ENCODE measurements around the gene ZBTB43.
"Not testable (repeated sequence)": the region's sequence is repeated elsewhere in the genome, so short reads cannot be mapped to it uniquely, and the experiment has no call there.

Gene ZBTB43

GRCh38 chr9:126809068-126809467 is 4.2 kb downstream of the ZBTB43 start:
- no peak overlapping the region for H3K27ac ChIP-seq (ENCODE audit: low read depth, low read length, severe bottlenecking)
- H3K36me3 ChIP-seq (ENCODE audit: control insufficient read depth, insufficient read depth, low read length): peaks cover 48% of the 10 kb centered on the region
- peaks cover 3% of the 10 kb centered on the region for H3K9me3 ChIP-seq (ENCODE audit: control insufficient read depth, low read length)
- peaks cover 7% of the 10 kb centered on the region for H3K4me1 ChIP-seq (ENCODE audit: control insufficient read depth, insufficient read depth, low read length, poor library complexity, severe bottlenecking)
- WGBS, 2 experiments (ENCODE audit: insufficient coverage in 2 of 2): 95 to 100% methylated on average over 2 to 3 of the region's 3 CpGs
- H3K4me3 ChIP-seq (ENCODE audit: extremely low read depth, insufficient read depth, low read length, poor library complexity, severe bottlenecking): no peak overlapping the region

DNA sequence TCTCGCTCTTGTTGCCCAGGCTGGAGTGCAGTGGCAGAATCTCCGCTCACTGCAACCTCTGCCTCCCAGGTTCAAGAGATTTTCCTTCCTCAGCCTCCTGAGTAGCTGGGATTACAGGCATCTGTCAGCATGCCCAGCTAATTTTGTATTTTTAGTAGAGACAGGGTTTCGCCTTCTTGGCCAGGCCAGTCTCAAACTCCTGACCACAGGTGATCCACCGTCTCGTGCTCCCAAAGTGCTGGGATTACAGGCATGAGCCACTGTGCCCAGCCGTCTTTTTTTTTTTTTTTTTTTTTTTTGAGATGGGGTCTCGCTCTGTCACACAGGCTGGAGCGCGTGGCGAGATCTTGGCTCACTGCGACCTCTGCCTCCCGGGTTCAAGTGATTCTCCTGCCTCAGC is 5.4 kb downstream of the ZBTB43 start:
- H3K36me3 ChIP-seq (ENCODE audit: control insufficient read depth, insufficient read depth, low read length): peaks cover 56% of the 10 kb centered on the region
- H3K4me1 ChIP-seq (ENCODE audit: control insufficient read depth, insufficient read depth, low read length, poor library complexity, severe bottlenecking): not testable (repeated sequence)
- 97 to 100% methylated on average over 1 to 8 of the region's 12 CpGs for WGBS, 2 experiments (ENCODE audit: insufficient coverage in 2 of 2)

DNA sequence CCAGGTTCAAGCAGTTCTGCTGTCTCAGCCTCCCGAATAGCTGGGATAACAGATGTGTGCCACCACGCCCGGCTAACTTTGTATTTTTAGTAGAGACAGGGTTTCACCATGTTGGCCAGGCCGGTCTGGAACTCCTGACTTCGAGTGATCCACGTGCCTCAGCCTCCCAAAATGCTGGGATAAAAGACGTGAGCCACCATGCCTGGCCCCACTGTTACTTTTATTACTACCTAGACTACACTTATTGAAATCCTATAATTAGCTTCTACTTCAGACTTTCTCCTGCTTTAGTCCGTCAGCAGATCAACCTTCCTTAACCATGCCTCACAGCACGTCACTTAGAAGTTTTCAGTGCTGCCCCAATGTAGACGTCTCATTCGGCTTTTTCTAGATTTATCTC is 8.2 kb downstream of the ZBTB43 start:
- Histone ChIP-seq H3K4me1 (ENCODE audit: control insufficient read depth, insufficient read depth, low read length, poor library complexity, severe bottlenecking) (no peaks in the 10 kb centered on the region), H3K4me3 (ENCODE audit: extremely low read depth, insufficient read depth, low read length, poor library complexity, severe bottlenecking) (no peak overlapping the region), H3K9me3 (ENCODE audit: control insufficient read depth, low read length) (peaks cover 15% of the 10 kb centered on the region), H3K27ac (ENCODE audit: low read depth, low read length, severe bottlenecking) (no peak overlapping the region), H3K36me3 (ENCODE audit: control insufficient read depth, insufficient read depth, low read length) (peaks cover 79% of the 10 kb centered on the region)
- WGBS, 2 experiments (ENCODE audit: insufficient coverage in 2 of 2): 94 to 100% methylated on average over 8 to 10 of the region's 11 CpGs

More for the DNA sequence above, 5.4 kb downstream of the ZBTB43 start:
- H3K9me3 ChIP-seq (ENCODE audit: control insufficient read depth, low read length); H3K27ac ChIP-seq (ENCODE audit: low read depth, low read length, severe bottlenecking); H3K4me3 ChIP-seq (ENCODE audit: extremely low read depth, insufficient read depth, low read length, poor library complexity, severe bottlenecking): not testable (repeated sequence)

DNA sequence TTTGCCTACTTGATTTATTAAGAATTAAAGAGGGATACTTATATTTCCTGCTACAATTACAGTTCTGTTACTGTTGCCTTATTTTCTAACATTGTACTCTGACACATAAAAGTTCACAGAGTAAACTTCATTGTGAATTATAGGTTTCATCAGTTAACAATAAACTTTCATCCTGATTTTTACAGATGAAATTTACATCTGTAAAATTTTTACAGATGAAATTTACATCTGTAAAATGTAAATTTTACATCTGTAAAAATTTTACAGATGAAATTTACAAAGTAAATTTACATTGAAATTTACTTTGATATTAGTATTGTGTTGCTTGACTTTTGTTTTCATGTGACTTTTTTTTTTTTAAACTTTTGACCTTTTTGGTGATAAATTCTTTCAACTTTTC is 9.3 kb downstream of the ZBTB43 start:
- Histone ChIP-seq H3K36me3 (ENCODE audit: control insufficient read depth, insufficient read depth, low read length) (peaks cover 83% of the 10 kb centered on the region), H3K4me1 (ENCODE audit: control insufficient read depth, insufficient read depth, low read length, poor library complexity, severe bottlenecking) (no peaks in the 10 kb centered on the region), H3K27ac (ENCODE audit: low read depth, low read length, severe bottlenecking) (no peak overlapping the region), H3K9me3 (ENCODE audit: control insufficient read depth, low read length) (peaks cover 24% of the 10 kb centered on the region), H3K4me3 (ENCODE audit: extremely low read depth, insufficient read depth, low read length, poor library complexity, severe bottlenecking) (no peak overlapping the region)

- not testable (repeated sequence) for H3K4me3 ChIP-seq (ENCODE audit: extremely low read depth, insufficient read depth, low read length, poor library complexity, severe bottlenecking); H3K27ac ChIP-seq (ENCODE audit: low read depth, low read length, severe bottlenecking); H3K4me1 ChIP-seq (ENCODE audit: control insufficient read depth, insufficient read depth, low read length, poor library complexity, severe bottlenecking)
- Histone ChIP-seq H3K36me3 (ENCODE audit: control insufficient read depth, insufficient read depth, low read length) (peaks cover 82% of the 10 kb centered on the region), H3K9me3 (ENCODE audit: control insufficient read depth, low read length) (peaks cover 39% of the 10 kb centered on the region)
- WGBS, 2 experiments (ENCODE audit: insufficient coverage in 2 of 2): no CpG with 5 or more reads among the region's 7 CpGs
Measured at GRCh38 chr9:126817615-126818014, 12.8 kb downstream of the ZBTB43 start.

- 94 to 100% methylated on average over 5 of the region's 5 CpGs for WGBS, 2 experiments (ENCODE audit: insufficient coverage in 2 of 2)
- Histone ChIP-seq H3K36me3 (ENCODE audit: control insufficient read depth, insufficient read depth, low read length) (peaks cover 74% of the 10 kb centered on the region), H3K4me1 (ENCODE audit: control insufficient read depth, insufficient read depth, low read length, poor library complexity, severe bottlenecking) (no peaks in the 10 kb centered on the region), H3K27ac (ENCODE audit: low read depth, low read length, severe bottlenecking) (no peak overlapping the region), H3K4me3 (ENCODE audit: extremely low read depth, insufficient read depth, low read length, poor library complexity, severe bottlenecking) (no peak overlapping the region), H3K9me3 (ENCODE audit: control insufficient read depth, low read length) (peaks cover 37% of the 10 kb centered on the region)
Measured at GRCh38 chr9:126818482-126818881, 13.6 kb downstream of the ZBTB43 start.

- H3K36me3 ChIP-seq (ENCODE audit: control insufficient read depth, insufficient read depth, low read length): peaks cover 74% of the 10 kb centered on the region
Measured at GRCh38 chr9:126819482-126819881, 14.6 kb downstream of the ZBTB43 start.

GRCh38 chr9:126822278-126822677 is 17.4 kb downstream of the ZBTB43 start:
- no peak overlapping the region for H3K27ac ChIP-seq (ENCODE audit: low read depth, low read length, severe bottlenecking)
- 85 to 95% methylated on average over 2 of the region's 2 CpGs for WGBS, 2 experiments (ENCODE audit: insufficient coverage in 2 of 2)
- no peaks in the 10 kb centered on the region for H3K4me1 ChIP-seq (ENCODE audit: control insufficient read depth, insufficient read depth, low read length, poor library complexity, severe bottlenecking)
- H3K4me3 ChIP-seq (ENCODE audit: extremely low read depth, insufficient read depth, low read length, poor library complexity, severe bottlenecking): no peak overlapping the region
- H3K9me3 ChIP-seq (ENCODE audit: control insufficient read depth, low read length): peaks cover 24% of the 10 kb centered on the region
- H3K36me3 ChIP-seq (ENCODE audit: control insufficient read depth, insufficient read depth, low read length): peaks cover 52% of the 10 kb centered on the region

More at GRCh38 chr9:126819482-126819881, 14.6 kb downstream of the ZBTB43 start:
- Histone ChIP-seq H3K27ac (ENCODE audit: low read depth, low read length, severe bottlenecking) (no peak overlapping the region), H3K4me3 (ENCODE audit: extremely low read depth, insufficient read depth, low read length, poor library complexity, severe bottlenecking) (no peak overlapping the region), H3K4me1 (ENCODE audit: control insufficient read depth, insufficient read depth, low read length, poor library complexity, severe bottlenecking) (no peaks in the 10 kb centered on the region), H3K9me3 (ENCODE audit: control insufficient read depth, low read length) (peaks cover 35% of the 10 kb centered on the region)
- no CpG with 5 or more reads among the region's 1 CpG for WGBS, 2 experiments (ENCODE audit: insufficient coverage in 2 of 2)

DNA sequence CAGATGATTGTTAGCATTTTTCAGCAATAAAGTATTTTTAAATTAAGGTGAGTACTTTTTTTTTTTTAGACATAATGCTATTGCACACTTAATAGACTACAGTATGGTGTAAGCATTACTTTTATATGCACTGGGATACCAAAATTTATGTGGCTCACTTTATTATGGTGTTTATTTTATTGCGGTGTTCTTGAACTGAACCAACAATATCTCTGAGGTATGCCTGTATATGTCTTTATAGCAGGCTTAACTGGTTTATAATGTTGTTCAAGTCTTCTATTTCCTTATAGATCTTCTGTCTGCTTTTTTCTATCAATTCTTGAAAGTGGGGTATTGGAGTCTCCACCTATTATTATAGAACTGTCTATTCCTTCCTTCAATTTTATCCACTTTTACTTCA is 18.0 kb downstream of the ZBTB43 start:
- Histone ChIP-seq H3K27ac (ENCODE audit: low read depth, low read length, severe bottlenecking) (no peak overlapping the region), H3K4me1 (ENCODE audit: control insufficient read depth, insufficient read depth, low read length, poor library complexity, severe bottlenecking) (no peaks in the 10 kb centered on the region), H3K9me3 (ENCODE audit: control insufficient read depth, low read length) (peaks cover 24% of the 10 kb centered on the region), H3K4me3 (ENCODE audit: extremely low read depth, insufficient read depth, low read length, poor library complexity, severe bottlenecking) (no peak overlapping the region), H3K36me3 (ENCODE audit: control insufficient read depth, insufficient read depth, low read length) (peaks cover 54% of the 10 kb centered on the region)
- no CpG with 5 or more reads among the region's 1 CpG for WGBS, 2 experiments (ENCODE audit: insufficient coverage in 2 of 2)

GRCh38 chr9:126824052-126824451 is 19.2 kb downstream of the ZBTB43 start:
- H3K4me1 ChIP-seq (ENCODE audit: control insufficient read depth, insufficient read depth, low read length, poor library complexity, severe bottlenecking); H3K27ac ChIP-seq (ENCODE audit: low read depth, low read length, severe bottlenecking); H3K4me3 ChIP-seq (ENCODE audit: extremely low read depth, insufficient read depth, low read length, poor library complexity, severe bottlenecking): not testable (repeated sequence)
- peaks cover 43% of the 10 kb centered on the region for H3K36me3 ChIP-seq (ENCODE audit: control insufficient read depth, insufficient read depth, low read length)
- WGBS, 2 experiments (ENCODE audit: insufficient coverage in 2 of 2): 93 to 96% methylated on average over 3 to 5 of the region's 7 CpGs
- peaks cover 16% of the 10 kb centered on the region for H3K9me3 ChIP-seq (ENCODE audit: control insufficient read depth, low read length)

DNA sequence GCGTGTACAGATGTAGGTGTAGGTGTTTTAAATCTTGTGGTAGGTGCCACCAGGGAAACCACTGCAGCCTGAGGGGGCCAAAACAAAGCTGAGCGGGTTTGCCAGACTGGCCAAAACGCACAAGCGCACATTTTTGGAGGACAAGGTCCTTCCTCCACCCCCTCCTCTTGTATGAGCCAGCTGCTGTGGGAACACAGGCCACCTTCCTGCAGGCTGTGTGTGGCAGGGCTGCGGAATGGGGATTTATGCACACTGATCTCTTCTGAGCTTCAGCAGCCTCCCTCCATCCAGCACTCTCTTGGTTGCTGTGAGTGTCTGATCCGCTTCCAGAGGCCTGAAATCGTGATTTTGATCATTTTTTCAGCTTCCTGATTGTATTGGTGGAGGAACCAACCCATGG is 22.4 kb downstream of the ZBTB43 start:
- 86 to 100% methylated on average over 4 to 5 of the region's 7 CpGs for WGBS, 2 experiments (ENCODE audit: insufficient coverage in 2 of 2)
- H3K4me3 ChIP-seq (ENCODE audit: extremely low read depth, insufficient read depth, low read length, poor library complexity, severe bottlenecking): no peak overlapping the region
- no peaks in the 10 kb centered on the region for H3K9me3 ChIP-seq (ENCODE audit: control insufficient read depth, low read length)
- peaks cover 38% of the 10 kb centered on the region for H3K36me3 ChIP-seq (ENCODE audit: control insufficient read depth, insufficient read depth, low read length)
- H3K4me1 ChIP-seq (ENCODE audit: control insufficient read depth, insufficient read depth, low read length, poor library complexity, severe bottlenecking): no peaks in the 10 kb centered on the region
- H3K27ac ChIP-seq (ENCODE audit: low read depth, low read length, severe bottlenecking): no peak overlapping the region
